ENCODE measurements around the gene RNF125. TPM values are rescaled to one million over a fixed set of nuclear protein-coding genes. Genes with fewer than 3 reads are reported as not detected.

The RNF125 gene
- 0.90 and 1.3 TPM in 2 replicates for total RNA-seq

GRCh38 chr18:32018331-32019250 is at the start of gene RNF125:
RNF125 (plus strand) TSS chr18:32018825; CDS start chr18:32018864, 39 bp downstream.
- DNase-seq (ENCODE audit: low read depth) (peak; percentile 86), FAIRE-seq (no peak)
- TF ChIP-seq CTCF (IDR thresholded peaks at IDR 0.05; ENCODE audit: insufficient read depth, low read length, severe bottlenecking) = no peak
- Histone ChIP-seq H3K36me3 (ENCODE audit: control insufficient read depth, insufficient read depth, low read length) (no peaks in the 10 kb centered on the region), H3K4me3 (ENCODE audit: low read depth, low read length) (peak within 1 kb of the TSS; percentile 63), H3K27me3 (ENCODE audit: control insufficient read depth, insufficient read depth, low read length) (no peaks in the 10 kb centered on the region)

GRCh38 chr18:31970617-31971016 is 48.0 kb upstream of the RNF125 start:
- TF ChIP-seq CTCF (IDR thresholded peaks at IDR 0.05; ENCODE audit: insufficient read depth, low read length, severe bottlenecking) = no peak
- Histone ChIP-seq H3K4me3 (ENCODE audit: low read depth, low read length) (no peak overlapping the region), H3K27me3 (ENCODE audit: control insufficient read depth, insufficient read depth, low read length) (no peaks in the 10 kb centered on the region), H3K36me3 (ENCODE audit: control insufficient read depth, insufficient read depth, low read length) (no peaks in the 10 kb centered on the region)
- no peak for FAIRE-seq
- DNase-seq (ENCODE audit: low read depth) = no peak

- Histone ChIP-seq H3K27me3 (ENCODE audit: control insufficient read depth, insufficient read depth, low read length) (no peaks in the 10 kb centered on the region), H3K4me3 (ENCODE audit: low read depth, low read length) (no peak overlapping the region), H3K36me3 (ENCODE audit: control insufficient read depth, insufficient read depth, low read length) (no peaks in the 10 kb centered on the region)
- DNase-seq (ENCODE audit: low read depth) (no peak), FAIRE-seq (peak; percentile 60)
- TF ChIP-seq CTCF (IDR thresholded peaks at IDR 0.05; ENCODE audit: insufficient read depth, low read length, severe bottlenecking) = no peak
Observed at GRCh38 chr18:31973929-31974546, 44.6 kb upstream of the RNF125 start.

GRCh38 chr18:31976242-31976641 is 42.4 kb upstream of the RNF125 start:
- Histone ChIP-seq H3K36me3 (ENCODE audit: control insufficient read depth, insufficient read depth, low read length) (no peaks in the 10 kb centered on the region), H3K27me3 (ENCODE audit: control insufficient read depth, insufficient read depth, low read length) (no peaks in the 10 kb centered on the region), H3K4me3 (ENCODE audit: low read depth, low read length) (no peak overlapping the region)
- FAIRE-seq (peak; percentile 7), DNase-seq (ENCODE audit: low read depth) (no peak)
- no peak for TF ChIP-seq CTCF (IDR thresholded peaks at IDR 0.05; ENCODE audit: insufficient read depth, low read length, severe bottlenecking)

GRCh38 chr18:31977270-31977872 is 41.3 kb upstream of the RNF125 start:
- FAIRE-seq = no peak
- peak; percentile 29 for DNase-seq (ENCODE audit: low read depth)
- H3K36me3 ChIP-seq (ENCODE audit: control insufficient read depth, insufficient read depth, low read length) = no peaks in the 10 kb centered on the region
- no peaks in the 10 kb centered on the region for H3K27me3 ChIP-seq (ENCODE audit: control insufficient read depth, insufficient read depth, low read length)
- peak; percentile 50 for TF ChIP-seq CTCF (IDR thresholded peaks at IDR 0.05; ENCODE audit: insufficient read depth, low read length, severe bottlenecking)
- no peak overlapping the region for H3K4me3 ChIP-seq (ENCODE audit: low read depth, low read length)

All from bronchial epithelial cell (primary cell).